ENCODE measurements around the gene IGHMBP2.
"Not testable (repeated sequence)": the region's sequence is repeated elsewhere in the genome, so short reads cannot be mapped to it uniquely, and the experiment has no call there.

IGHMBP2 gene

DNA sequence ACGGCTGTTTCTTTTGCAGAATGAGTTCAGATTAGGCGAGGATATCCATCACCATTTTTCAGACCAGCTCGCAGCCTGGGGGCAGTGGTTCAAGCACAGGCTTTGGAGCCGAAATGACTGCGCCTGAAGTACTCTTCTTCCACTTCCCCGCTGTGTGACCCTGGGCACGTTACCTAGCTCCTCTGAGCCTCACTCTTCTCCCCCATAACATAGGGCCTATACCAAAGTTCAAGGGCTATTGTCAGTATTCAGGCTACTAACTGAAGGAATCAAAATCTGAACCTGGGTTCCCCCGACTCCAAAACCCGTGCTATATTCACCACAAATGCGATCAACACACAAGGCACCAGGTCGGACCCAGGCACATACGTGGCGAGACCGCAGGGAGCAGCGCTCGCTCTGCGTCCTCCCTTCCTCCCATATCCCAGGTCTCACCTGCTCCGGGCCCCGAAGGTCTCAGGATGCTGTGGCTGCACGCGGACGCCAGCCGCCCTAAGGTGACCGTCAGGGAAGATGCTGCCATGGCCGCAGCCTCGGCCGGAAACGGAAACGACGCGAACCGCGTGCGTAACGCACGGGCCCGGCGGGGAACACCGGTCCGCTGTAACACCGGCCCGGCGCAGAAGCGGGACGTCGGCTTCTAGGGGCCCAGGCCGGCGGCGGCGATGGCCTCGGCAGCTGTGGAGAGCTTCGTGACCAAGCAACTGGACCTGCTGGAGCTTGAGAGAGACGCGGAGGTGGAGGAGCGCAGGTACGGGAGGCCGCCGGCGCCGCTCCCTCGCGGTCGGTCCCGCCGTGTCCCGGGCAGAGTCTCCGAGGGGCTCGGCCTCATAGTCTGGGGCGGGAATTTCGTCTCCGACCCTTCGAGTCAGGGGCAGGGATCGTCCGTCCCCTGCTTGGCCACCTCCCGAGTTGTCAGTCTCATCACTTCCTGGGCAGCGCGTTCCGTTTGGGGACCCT is at the start of gene IGHMBP2, which contains the start of gene MRPL21:
Gene IGHMBP2, plus strand, starts transcription at position 604 of the 960 bp plus-strand sequence. Its CDS starts 62 bp downstream, at position 666.
Gene MRPL21, minus strand, starts transcription at position 545 of the 960 bp plus-strand sequence. Its CDS starts 22 bp downstream, at position 523.
- peak; percentile 78 for DNase-seq

DNA sequence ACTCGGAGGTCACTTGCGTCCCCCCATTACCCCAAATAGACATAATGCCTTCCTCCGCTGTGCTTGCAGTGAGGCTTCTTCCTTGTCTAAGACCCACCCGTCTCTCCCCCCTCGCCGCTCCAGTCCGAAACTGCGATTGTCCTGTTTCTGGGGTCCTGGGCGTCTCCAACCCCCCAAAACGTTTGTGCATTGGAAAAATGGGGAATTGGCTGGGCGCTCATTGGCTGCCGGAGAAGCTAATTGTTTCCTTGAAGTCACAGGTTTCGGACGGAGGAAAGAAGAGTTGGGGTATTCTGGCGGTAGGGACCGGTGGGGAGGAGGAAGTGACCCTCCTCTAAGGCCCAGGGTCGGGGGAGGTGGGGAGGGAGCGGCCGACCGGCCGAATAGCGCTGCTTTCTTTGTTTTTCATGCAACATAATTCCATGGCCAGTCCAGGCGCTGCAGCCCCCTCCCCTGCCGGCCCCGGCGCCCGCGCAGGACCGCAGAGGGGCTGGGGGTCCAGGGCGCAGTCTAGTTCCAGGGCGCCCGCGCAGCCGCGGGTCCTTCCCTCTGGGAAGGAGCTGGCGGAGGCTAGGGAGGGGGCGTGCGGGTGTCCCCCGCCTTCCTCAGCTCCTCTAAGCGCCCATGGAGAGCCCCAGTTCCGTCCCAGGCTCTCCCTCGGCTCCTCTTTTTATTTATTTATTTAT is 49.3 kb upstream of the IGHMBP2 start:
- DNase-seq, result no peak

DNA sequence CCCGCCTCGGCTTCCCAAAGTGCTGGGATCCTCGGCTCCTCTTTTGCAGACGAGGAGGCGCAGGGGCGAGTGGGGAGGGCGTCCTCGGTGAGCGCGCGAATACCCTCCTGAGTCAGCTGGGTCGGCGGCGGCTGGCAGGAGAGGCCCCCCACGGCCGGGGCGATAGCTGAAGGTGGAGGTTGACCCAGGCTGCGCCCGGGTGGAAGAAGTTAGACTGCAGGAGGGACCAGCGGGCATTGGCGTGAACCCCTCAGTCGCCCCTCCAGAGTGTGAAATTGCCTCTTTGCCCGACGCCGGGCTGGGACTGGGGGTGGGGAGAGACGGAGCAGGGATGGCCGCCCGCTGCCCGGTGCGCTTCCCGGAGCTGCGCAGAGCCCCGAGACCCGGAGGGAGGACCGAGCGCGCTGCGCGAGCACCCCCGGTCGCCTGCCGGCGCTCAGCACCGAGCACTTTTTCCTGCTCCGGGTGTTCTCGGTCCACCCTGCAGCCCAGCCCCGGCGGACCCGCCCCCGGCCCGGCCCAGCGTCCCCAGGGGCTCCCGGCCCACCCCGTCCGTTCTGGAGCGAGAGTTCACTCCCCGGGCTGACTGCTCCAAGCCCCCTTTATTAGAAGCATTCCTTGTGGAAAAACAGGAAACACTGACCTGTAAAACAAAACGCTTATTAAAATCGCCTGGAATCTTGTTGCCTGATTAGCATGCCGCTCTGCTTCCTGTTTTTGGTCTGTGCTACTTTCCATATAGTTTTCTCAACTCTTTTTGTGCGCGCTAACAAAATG is 48.3 kb upstream of the IGHMBP2 start:
- no peak for DNase-seq

DNA sequence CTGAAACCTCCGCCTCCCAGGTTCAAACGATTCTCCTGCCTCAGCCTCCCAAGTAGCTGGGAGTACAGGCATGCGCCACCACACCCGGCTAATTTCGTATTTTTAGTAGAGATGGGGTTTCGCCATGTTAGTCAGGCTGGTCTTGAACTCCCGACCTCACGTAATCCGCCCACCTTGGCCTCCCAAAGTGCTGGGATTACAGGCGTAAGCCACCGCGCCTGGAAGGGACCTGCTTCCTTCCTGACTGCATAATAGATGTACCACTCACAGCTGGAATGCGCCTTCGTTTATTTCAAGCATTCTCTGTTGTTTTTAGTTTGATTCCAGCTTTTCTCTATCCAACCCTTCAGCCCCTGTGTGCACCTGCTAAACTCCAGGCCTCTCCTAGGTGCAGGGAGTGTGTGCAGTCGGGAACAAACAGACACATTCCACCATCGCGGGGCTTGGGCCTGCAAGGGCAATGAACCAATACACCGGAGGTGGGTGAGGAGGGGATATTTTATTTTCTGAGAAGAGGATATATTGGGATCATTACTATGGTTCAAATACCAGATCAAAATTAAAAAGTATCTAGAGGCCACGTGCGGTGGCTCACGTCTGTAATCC is 47.2 kb upstream of the IGHMBP2 start:
- DNase-seq, result not testable (repeated sequence)

DNA sequence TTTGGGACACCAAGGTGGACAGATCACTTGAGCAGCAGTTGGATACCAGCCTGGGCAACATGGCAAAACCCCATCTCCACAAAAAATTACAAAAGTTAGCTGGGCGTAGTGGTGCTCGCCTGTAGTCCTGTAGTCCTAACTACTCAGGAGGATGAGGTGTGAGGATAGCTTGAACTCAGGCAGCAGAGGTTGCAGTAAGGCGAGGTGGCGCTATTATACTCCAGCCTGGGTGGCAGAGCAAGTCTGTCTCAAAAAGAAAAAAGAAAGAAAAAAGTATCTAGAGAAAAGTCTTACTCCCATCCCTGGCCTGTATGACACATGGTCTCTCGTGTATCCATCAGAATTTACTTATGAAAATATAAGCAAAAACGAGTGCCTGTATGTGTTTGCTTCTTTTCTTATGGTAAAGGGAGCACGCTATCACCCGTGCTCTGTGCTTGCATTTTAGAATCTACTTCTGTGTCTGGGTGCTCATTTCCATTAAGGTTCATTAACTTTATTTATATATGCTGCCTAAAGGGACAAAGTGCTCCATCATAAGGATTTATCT is 46.6 kb upstream of the IGHMBP2 start:
- no peak for DNase-seq

DNA sequence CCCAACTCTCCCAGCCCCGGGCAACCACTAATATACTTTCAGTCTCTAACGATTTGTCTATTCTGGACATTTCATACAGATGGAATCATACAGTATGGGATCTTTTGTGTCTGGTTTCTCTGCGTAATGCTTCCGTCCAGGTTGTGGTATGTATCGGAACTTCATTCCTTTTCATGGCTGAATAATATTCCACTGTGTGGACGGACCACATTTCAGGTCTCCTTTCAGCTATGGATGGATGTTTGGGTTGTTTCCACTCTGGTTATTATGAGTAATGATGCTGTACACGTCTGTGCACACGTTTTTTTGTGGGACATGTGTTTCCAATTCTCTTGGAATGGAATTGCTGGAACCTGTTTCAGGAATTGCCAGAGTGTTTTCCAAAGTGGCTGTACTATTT is 44.6 kb upstream of the IGHMBP2 start:
- DNase-seq, result no peak

DNA sequence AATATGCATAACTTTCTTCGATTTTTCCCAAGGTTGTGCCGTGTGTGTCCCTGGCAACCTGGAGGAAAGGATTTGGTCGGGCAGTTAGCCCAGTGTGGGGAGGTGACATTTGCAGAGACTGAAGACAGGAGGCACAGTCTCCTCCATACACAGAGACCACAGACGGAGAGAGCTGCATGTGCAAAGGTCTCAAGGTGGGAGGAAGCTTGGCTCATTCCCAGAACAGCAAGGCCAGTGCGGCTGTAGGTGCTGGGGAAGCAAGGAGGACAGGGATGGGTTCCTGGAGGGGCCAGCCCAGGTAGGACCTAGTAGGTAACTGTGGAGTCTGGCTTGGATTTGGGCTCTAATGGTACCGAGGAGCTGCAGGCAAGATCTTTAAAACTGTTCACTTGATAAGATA is 41.3 kb upstream of the IGHMBP2 start:
- no peak for DNase-seq

DNA sequence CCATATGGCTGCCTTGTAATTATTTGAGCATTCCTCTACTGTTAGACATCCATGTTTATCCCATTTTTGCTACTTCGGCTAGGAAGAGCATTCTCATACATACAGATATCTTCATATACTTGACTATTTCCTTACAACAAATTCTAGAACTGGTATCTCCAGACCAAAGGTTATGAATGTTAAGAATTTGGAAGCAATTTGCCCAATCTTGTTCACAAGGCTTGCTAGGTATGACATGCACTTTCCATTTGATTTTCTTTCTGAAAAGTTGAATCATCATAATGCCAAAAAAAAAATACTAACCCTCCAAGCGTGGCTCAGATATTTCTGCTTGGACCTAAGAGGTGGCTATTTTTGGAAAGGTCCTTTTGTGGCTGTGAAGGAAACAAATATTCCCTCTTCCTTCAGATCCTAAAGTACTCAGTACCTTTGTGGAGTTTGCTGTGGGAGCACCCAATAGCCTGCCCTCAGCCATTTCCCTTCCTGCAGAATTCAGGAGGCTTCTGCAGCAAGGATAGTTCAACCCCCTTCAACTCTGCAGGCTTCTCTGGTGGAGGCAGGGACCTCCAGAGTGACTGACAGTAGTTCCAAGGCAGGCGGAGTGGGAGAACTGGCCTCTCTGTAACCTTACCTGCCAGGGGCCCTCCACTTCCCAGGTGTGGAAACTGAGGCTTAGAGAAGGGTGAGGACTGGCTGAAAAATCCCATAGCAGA is 40.0 kb upstream of the IGHMBP2 start:
- no peak for DNase-seq

DNA sequence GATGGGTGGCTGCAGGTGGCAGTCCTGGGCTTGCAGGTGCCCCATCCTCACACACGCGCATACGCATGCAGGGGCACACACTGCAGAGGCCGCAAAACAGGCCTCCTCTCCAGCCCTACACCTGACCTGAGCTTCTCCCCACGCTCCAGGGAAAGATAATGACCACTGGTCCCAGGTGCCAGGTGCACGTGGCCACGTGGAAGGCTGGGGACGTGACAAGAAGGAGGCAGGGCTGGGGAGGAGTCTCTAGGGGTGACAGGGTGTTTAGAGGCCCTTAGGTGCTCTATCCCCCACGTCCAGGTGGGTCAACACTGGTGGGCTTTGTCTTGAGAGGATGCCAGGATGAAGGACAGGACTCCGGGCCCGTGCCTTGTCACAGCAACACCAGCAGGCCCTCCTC is 38.5 kb upstream of the IGHMBP2 start:
- DNase-seq, result no peak

DNA sequence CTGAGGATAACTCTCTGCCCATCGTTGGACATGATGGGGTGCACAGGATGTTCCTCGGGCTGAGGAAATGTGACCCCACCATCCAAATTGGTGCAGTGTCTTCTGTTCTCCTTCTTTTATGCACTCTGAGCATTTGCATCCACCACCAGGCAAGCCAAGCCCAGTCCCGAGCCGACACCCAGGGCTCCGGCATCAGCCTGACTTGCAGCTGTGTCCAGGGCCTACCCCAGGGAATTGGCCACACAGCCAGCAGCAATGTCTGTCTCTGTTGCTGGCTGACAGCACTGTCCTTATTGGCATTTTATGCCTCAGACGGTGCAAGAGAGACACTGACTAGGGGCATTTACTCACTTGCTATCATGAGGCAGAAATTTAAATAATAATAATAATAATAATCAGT is 36.6 kb upstream of the IGHMBP2 start:
- no peak for DNase-seq

DNA sequence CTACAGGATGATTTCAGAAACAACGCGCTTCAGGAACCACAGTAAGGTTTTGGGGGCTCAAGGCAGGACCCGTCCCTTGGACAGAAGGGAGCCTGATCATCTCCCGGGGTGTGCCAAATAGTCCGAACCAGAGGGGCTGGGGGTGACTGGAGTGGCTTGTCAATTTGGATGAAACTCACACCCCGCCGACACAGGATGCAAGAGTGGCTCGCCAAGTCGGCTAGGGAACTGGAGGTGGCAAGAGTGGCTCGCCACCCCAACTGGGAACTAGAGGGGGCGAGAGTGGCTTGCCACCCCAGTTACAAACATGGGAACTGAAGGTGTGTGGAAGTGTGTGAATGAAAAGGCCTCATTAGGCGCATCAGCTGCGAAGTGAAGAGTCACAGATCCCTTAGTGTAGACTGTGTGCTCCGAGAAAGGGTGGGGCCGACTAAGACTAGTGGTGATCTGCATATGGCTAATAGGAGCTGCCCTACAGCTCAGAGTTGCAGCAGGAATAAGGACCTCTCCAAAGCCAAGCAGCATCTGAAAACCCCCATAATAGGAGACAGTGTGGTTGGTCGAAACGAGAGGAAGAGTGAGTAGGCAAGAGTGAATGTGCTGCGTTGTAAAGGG is 35.4 kb upstream of the IGHMBP2 start:
- DNase-seq, result no peak

DNA sequence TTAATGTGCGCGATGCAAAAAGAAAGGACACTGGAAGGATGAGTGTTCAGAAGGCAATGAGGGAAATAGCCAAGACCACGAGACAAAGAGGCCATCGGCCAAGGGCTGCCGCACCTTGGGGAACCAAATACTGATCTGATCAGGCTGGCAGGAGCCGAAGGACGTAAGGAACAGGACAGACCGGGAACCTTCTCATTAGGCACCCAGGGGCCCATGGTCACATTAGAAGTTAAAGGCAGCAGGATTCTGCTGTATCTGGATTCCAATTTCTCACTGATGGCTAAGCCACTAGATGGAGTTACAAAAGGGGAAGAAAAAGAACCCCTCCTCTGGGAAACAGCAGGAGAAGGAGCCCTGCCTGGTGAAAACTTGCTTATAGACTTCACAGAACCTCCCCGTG is 33.2 kb upstream of the IGHMBP2 start:
- no peak for DNase-seq

DNA sequence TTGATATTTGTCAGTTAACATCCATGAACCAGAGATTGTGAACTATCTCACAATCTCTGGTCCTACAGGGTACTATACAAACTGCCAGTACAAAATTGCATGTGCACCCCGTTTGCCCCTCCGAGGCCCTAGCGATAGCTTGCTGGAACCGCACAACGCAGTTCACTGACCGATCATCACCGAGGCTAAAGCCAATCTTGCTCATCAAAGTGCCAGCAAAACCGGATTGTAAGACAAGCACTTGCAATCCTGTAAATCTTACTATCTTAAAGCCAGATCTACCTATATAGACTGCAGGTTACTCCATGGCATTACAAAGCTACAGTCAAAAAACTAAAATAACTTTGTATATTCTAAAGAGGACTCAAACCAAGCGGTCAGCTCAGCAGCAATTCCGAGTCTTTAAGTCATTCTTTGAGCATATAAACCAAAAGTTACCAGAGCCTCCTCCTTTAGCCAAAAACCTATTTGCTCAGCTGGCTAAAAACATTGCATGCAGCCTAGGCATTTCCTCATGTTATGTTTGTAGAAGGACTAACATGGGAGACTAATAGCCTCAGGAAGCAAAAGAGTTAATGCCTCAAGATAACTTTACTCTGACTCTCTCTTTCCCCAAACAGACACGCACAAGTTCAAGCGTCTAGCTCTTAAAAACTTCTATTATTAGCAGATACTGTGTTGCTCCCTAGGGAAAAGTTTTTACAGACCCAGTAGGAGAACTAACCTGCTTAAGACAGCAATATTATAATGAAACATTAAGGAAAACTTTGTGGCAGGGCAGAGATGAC is 31.3 kb upstream of the IGHMBP2 start:
- no peak for DNase-seq

DNA sequence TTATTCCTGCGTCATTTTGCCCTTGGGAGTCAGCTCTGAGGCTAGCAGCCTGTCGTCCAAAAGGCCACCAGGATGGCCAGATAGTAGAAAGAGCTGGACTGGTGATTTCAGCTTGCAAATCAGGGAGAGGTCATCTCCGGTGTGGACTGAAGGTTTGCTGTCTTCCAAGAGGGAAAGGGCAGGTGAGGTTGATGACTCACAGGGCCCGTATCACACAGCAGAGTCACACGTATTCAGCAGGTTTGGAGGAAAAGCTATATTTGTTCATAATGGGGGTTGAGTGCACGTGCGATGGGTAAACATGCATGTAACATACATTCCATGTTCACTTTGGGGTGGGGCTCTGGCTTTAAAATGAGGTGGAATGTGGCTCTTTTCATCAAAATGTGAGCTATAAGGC is 25.7 kb upstream of the IGHMBP2 start:
- no peak for DNase-seq

DNA sequence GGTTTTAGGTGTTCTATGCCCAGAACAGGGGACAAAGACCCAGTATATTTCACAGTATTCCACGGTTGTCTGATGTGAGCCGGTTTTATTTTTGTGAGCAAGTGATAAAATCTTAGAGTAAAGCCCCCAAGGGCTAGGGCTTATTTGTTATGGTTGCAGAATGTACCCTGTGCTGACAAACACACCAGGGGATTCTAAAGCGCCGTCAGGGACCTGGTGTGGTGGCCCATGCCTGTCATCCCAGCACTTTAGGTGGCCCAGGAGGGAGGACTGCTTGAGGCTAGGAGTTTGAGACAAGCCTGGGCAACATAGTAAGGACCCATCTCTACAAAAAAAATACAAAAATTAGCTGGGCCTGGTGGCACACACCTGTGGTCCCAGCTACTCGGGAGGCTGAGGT is 22.8 kb upstream of the IGHMBP2 start:
- DNase-seq, result no peak

DNA sequence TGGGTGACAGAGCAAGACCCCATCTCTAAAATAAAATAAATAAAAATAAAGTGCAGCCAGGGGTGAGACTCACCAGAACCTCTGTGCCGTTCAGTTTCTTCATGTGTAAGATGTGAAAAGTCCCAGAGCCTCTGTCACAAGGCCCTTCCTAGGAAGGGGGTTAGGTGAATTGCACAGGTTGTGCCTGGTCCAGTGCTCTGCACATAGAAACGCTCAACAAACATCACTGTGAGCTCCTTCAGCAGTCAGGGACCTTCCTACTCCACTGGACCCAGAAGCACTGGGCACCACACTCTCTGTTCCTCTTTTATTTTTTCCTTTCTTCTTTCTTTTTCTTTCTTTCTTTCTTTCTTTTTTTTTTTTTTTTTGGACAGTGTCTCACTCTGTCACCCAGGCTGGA is 22.4 kb upstream of the IGHMBP2 start:
- DNase-seq, result no peak

DNA sequence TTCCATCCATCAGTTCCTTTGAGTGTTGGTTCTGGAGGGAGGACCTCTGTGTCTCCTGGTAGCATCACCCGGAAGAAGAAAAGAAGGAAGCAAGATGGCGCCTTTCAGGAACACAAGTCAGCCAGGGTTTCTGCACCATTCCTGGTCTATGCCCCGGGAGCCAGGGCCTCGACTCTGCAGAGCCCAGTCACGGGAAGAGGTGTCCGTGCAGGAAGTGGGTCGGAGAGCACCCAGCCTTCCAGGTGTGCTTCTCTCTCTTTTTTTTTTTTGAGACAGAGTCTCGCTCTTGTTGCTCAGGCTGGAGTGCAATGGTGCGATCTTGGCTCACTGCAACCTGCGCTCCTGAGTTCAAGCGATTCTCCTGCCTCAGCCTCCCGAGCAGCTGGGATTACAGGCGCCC is 21.3 kb upstream of the IGHMBP2 start:
- DNase-seq, result no peak

DNA sequence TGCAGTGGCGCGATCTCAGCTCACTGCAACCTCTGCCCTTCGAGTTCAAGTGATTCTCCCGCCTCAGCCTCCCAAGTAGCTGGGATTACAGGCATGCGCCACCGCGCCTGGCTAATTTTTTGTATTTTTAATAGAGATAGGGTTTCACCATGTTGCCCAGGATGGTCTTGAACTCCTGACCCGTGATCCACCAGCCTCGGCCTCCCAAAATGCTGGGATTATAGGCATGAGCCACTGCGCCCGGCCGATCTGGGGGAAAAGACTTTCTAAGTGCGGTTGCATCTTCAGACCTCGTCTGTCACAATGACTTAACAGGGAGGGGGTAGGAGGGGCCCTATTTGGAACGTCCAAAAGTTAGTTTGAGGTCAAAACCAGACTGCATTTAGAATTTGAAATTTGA is 18.9 kb upstream of the IGHMBP2 start:
- DNase-seq, result not testable (repeated sequence)

DNA sequence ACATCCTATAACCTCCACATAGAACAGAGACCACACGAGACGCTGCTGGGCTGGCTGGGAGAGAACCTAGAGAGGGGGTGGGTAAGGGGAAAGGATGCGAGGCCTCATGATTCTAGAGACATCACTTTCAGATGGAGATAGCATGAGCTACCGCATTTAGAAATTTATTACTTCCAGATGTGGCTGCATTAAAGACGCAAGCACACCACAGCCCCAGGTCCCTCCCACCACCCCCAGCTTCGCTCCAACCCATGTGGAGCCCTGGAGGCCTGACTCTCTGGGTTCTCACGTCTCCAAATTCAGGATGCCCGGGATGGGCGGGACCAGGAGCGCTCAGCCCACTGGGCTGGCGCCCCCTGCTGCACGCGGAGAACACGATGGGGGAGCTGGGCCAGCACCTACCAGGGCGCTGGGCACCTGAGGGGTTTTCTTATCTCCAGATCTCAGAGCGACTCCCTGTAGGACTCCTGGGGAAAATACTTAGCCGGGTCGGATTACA is 13.7 kb upstream of the IGHMBP2 start:
- no peak for DNase-seq

Data from NCI-H2107 (cell line).